Activated CD4-positive, alpha-beta T cell treated with anti-CD3 and anti-CD28 coated beads for 36 hours (primary cell): ENCODE measurements around the gene TTC3. TPM values are rescaled to one million over a fixed set of nuclear protein-coding genes. Genes with fewer than 3 reads are reported as not detected.

Experiments used
- ATAC-seq: fragments of 200-7000 bp; cut with Tn5 transposase; one replicate; pipeline ENCODE4 v1.10.0; 2021; ENCODE audit warnings: mild to moderate bottlenecking, moderate library complexity
- CTCF ChIA-PET: fragments of 350-600 bp; sonication (Branson Sonifier 250); formaldehyde crosslinking; loops from one replicate; lab custom pipeline; 2021; ENCODE audit warnings: antibody characterized with exemption; lab: Charles Lee
- POLR2A ChIA-PET: fragments of 350-600 bp; sonication (Branson Sonifier 250); formaldehyde crosslinking; loops from one replicate; lab custom pipeline; 2021; ENCODE audit warnings: antibody characterized with exemption, inconsistent platforms; lab: Charles Lee
- DNase-seq: peaks from one replicate; pipeline ENCODE4 v3.0.0-alpha.2; 2020
- H3K27ac Mint-ChIP-seq: one replicate; pipeline ENCODE4 v1.8.0; 2021; ENCODE audit warnings: mixed read lengths
- H3K27me3 Mint-ChIP-seq: one replicate; pipeline ENCODE4 v1.8.0; 2021; ENCODE audit warnings: mixed read lengths
- H3K36me3 Mint-ChIP-seq: one replicate; pipeline ENCODE4 v1.8.0; 2021; ENCODE audit warnings: low read depth, mixed read lengths
- H3K4me1 Mint-ChIP-seq: one replicate; pipeline ENCODE4 v1.8.0; 2021; ENCODE audit warnings: mixed read lengths
- H3K4me3 Mint-ChIP-seq: one replicate; pipeline ENCODE4 v1.8.0; 2021; ENCODE audit warnings: mild to moderate bottlenecking, moderate library complexity, mixed read lengths
- H3K9me3 Mint-ChIP-seq: one replicate; pipeline ENCODE4 v1.8.0; 2021; ENCODE audit warnings: low read depth, mixed read lengths
- intact Hi-C, 2 experiments: fragments of 100-400 bp; cut with DNase I in 1 of 2; cut with micrococcal nuclease in 1 of 2; formaldehyde crosslinking; loops; one replicate each; pipeline versions ENCODE4 v1.14.2 to v1.15.1; 2022 to 2024; cut with DNase I, micrococcal nuclease
- total RNA-seq, 2 experiments: library from RNA; stranded (reverse); gene quantifications; one replicate each; pipeline ENCODE4 v1.2.3, GENCODE V29; 2021

Gene TTC3
- total RNA-seq, 2 experiments from 2014 or later: 65.1 to 78.9 TPM

GRCh38 chr21:37227071-37228002, 154.3 kb downstream of the TTC3 start:
- ChIA-PET POLR2A (interaction anchor here (0.6 kb wide), 1 partner anchor 338 kb away, joined by 4 read pairs; no protein-coding TSS in a partner anchor), CTCF (interaction anchor here (0.7 to 1.2 kb wide), 2 partner anchors 28 to 106 kb away, joined by 3 to 5 read pairs; no protein-coding TSS in a partner anchor)
- Mint-ChIP-seq H3K9me3 (no peaks in the 10 kb centered on the region), H3K4me1 (peaks cover 38% of the 10 kb centered on the region), H3K27me3 (no peaks in the 10 kb centered on the region), H3K27ac (no peak overlapping the region), H3K36me3 (peaks cover 74% of the 10 kb centered on the region), H3K4me3 (no peak overlapping the region)
- ATAC-seq (no peak), DNase-seq (no peak)
- intact Hi-C loops: no loop called here

GRCh38 chr21:37228003-37228400, 154.9 kb downstream of the TTC3 start:
- peak overlapping the region; percentile 60 for H3K27ac Mint-ChIP-seq

GRCh38 chr21:37230632-37231248, 157.7 kb downstream of the TTC3 start:
- DNase-seq: no peak
- intact Hi-C loops: no loop called here
- H3K36me3 Mint-ChIP-seq: peaks cover 50% of the 10 kb centered on the region
- ChIA-PET POLR2A (interaction anchor here (1.2 kb wide), 1 partner anchor 14 kb away, joined by 3 read pairs; no protein-coding TSS in a partner anchor), CTCF (no interaction called here)
- H3K27ac Mint-ChIP-seq: peak overlapping the region; percentile 28
- H3K4me3 Mint-ChIP-seq: no peak overlapping the region
- no peak for ATAC-seq
- peaks cover 7% of the 10 kb centered on the region for H3K4me1 Mint-ChIP-seq
- H3K9me3 Mint-ChIP-seq: no peaks in the 10 kb centered on the region
- no peaks in the 10 kb centered on the region for H3K27me3 Mint-ChIP-seq

More at GRCh38 chr21:37228003-37228400, 154.9 kb downstream of the TTC3 start:
- DNase-seq (no peak), ATAC-seq (no peak)
- Mint-ChIP-seq H3K27me3 (no peaks in the 10 kb centered on the region), H3K9me3 (no peaks in the 10 kb centered on the region), H3K4me1 (peaks cover 34% of the 10 kb centered on the region), H3K36me3 (peaks cover 74% of the 10 kb centered on the region), H3K4me3 (no peak overlapping the region)
- POLR2A ChIA-PET: no interaction called here
- CTCF ChIA-PET: interaction anchor here (1.2 kb wide), 2 partner anchors 17 to 27 kb away, joined by 3 to 5 read pairs; no protein-coding TSS in a partner anchor
- intact Hi-C loops: no loop called here

- Mint-ChIP-seq H3K36me3 (peaks cover 49% of the 10 kb centered on the region), H3K9me3 (no peaks in the 10 kb centered on the region), H3K27me3 (no peaks in the 10 kb centered on the region), H3K27ac (peak overlapping the region; percentile 28), H3K4me1 (peaks cover 3% of the 10 kb centered on the region), H3K4me3 (no peak overlapping the region)
- intact Hi-C loops: no loop called here
- ChIA-PET CTCF (no interaction called here), POLR2A (no interaction called here)
- ATAC-seq: no peak
- DNase-seq: no peak
Measured at GRCh38 chr21:37231249-37231645, 158.2 kb downstream of the TTC3 start.

- no peaks in the 10 kb centered on the region for H3K9me3 Mint-ChIP-seq
- ATAC-seq: no peak
- peaks cover 46% of the 10 kb centered on the region for H3K36me3 Mint-ChIP-seq
- ChIA-PET POLR2A (no interaction called here), CTCF (interaction anchor here (0.6 kb wide), 1 partner anchor 53 kb away, joined by 3 read pairs; no protein-coding TSS in a partner anchor)
- no peak overlapping the region for H3K27ac Mint-ChIP-seq
- intact Hi-C loops: no loop called here
- DNase-seq: no peak
- no peak overlapping the region for H3K4me3 Mint-ChIP-seq
- H3K4me1 Mint-ChIP-seq: peaks cover 2% of the 10 kb centered on the region
- no peaks in the 10 kb centered on the region for H3K27me3 Mint-ChIP-seq
Measured at GRCh38 chr21:37231671-37232070, 158.6 kb downstream of the TTC3 start.

- intact Hi-C loops: no loop called here
- ATAC-seq (no peak), DNase-seq (no peak)
- H3K4me3 Mint-ChIP-seq: no peak overlapping the region
- H3K27ac Mint-ChIP-seq: no peak overlapping the region
- H3K9me3 Mint-ChIP-seq: no peaks in the 10 kb centered on the region
- CTCF ChIA-PET: interaction anchor here (0.6 to 1.0 kb wide), 4 partner anchors 14 to 428 kb away, joined by 3 to 4 read pairs (median 3); no protein-coding TSS in a partner anchor
- H3K27me3 Mint-ChIP-seq: no peaks in the 10 kb centered on the region
- peaks cover 4% of the 10 kb centered on the region for H3K4me1 Mint-ChIP-seq
- H3K36me3 Mint-ChIP-seq: peaks cover 45% of the 10 kb centered on the region
- POLR2A ChIA-PET: no interaction called here
Measured at GRCh38 chr21:37232274-37233018, 159.4 kb downstream of the TTC3 start.

- Mint-ChIP-seq H3K4me1 (peaks cover 12% of the 10 kb centered on the region), H3K27me3 (no peaks in the 10 kb centered on the region), H3K9me3 (no peaks in the 10 kb centered on the region), H3K36me3 (peaks cover 40% of the 10 kb centered on the region), H3K27ac (no peak overlapping the region), H3K4me3 (no peak overlapping the region)
- DNase-seq (no peak), ATAC-seq (no peak)
- intact Hi-C loops: no loop called here
- POLR2A ChIA-PET: no interaction called here
- CTCF ChIA-PET: interaction anchor here (1.1 kb wide), 1 partner anchor 13 kb away, joined by 4 read pairs; no protein-coding TSS in a partner anchor
Measured at GRCh38 chr21:37233551-37234146, 160.6 kb downstream of the TTC3 start.

GRCh38 chr21:37237346-37237745, 164.3 kb downstream of the TTC3 start:
- peaks cover 39% of the 10 kb centered on the region for H3K36me3 Mint-ChIP-seq
- ChIA-PET CTCF (interaction anchor here (0.6 kb wide), 1 partner anchor 1516 kb away, joined by 3 read pairs; no protein-coding TSS in a partner anchor), POLR2A (no interaction called here)
- intact Hi-C loops: no loop called here
- H3K4me3 Mint-ChIP-seq: no peak overlapping the region
- peak overlapping the region; percentile 59 for H3K27ac Mint-ChIP-seq
- H3K27me3 Mint-ChIP-seq: no peaks in the 10 kb centered on the region
- ATAC-seq (no peak), DNase-seq (no peak)
- peaks cover 17% of the 10 kb centered on the region for H3K4me1 Mint-ChIP-seq
- no peaks in the 10 kb centered on the region for H3K9me3 Mint-ChIP-seq

GRCh38 chr21:37237764-37238163, 164.7 kb downstream of the TTC3 start:
- peaks cover 17% of the 10 kb centered on the region for H3K4me1 Mint-ChIP-seq
- ATAC-seq (peak; percentile 47), DNase-seq (no peak)
- peak overlapping the region; percentile 69 for H3K27ac Mint-ChIP-seq
- peaks cover 38% of the 10 kb centered on the region for H3K36me3 Mint-ChIP-seq
- POLR2A ChIA-PET: no interaction called here
- CTCF ChIA-PET: no interaction called here
- no peak overlapping the region for H3K4me3 Mint-ChIP-seq
- intact Hi-C loops: no loop called here
- H3K27me3 Mint-ChIP-seq: no peaks in the 10 kb centered on the region
- H3K9me3 Mint-ChIP-seq: no peaks in the 10 kb centered on the region

- no peaks in the 10 kb centered on the region for H3K27me3 Mint-ChIP-seq
- H3K4me3 Mint-ChIP-seq: no peak overlapping the region
- peaks cover 48% of the 10 kb centered on the region for H3K4me1 Mint-ChIP-seq
- ATAC-seq (peak; percentile 18), DNase-seq (no peak)
- CTCF ChIA-PET: interaction anchor here (0.5 kb wide), 1 partner anchor 642 kb away, joined by 3 read pairs; no protein-coding TSS in a partner anchor
- POLR2A ChIA-PET: no interaction called here
- H3K9me3 Mint-ChIP-seq: no peaks in the 10 kb centered on the region
- H3K27ac Mint-ChIP-seq: no peak overlapping the region
- H3K36me3 Mint-ChIP-seq: peaks cover 45% of the 10 kb centered on the region
- intact Hi-C loops: no loop called here
Measured at GRCh38 chr21:37240978-37241377, 167.9 kb downstream of the TTC3 start.
